ENCODE measurements around the gene ENKD1.

DNA sequence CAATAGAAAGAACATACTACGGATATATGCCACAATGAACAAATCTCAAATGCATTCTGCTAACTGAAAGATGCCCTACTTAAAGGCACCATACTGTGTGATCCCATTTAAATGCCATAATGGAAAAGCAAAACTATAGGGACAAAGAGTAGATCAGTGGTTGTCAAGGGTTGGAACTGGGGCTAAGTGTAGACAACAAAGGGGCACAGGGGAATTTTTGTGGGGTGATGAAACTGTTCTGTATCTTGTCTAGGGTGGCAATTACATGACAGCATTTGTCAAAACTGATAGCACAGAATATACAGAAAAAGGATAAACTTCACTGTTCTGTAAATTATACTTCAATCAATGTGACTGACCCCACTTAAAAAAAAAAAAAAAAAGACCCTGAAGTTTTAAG is 34.9 kb upstream of the ENKD1 start:
- TF ChIP-seq, protein P1, sequence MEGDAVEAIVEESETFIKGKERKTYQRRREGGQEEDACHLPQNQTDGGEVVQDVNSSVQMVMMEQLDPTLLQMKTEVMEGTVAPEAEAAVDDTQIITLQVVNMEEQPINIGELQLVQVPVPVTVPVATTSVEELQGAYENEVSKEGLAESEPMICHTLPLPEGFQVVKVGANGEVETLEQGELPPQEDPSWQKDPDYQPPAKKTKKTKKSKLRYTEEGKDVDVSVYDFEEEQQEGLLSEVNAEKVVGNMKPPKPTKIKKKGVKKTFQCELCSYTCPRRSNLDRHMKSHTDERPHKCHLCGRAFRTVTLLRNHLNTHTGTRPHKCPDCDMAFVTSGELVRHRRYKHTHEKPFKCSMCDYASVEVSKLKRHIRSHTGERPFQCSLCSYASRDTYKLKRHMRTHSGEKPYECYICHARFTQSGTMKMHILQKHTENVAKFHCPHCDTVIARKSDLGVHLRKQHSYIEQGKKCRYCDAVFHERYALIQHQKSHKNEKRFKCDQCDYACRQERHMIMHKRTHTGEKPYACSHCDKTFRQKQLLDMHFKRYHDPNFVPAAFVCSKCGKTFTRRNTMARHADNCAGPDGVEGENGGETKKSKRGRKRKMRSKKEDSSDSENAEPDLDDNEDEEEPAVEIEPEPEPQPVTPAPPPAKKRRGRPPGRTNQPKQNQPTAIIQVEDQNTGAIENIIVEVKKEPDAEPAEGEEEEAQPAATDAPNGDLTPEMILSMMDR (IDR thresholded peaks at IDR 0.05): no peak
- TF ChIP-seq POLR2A (IDR thresholded peaks at IDR 0.05): no peak

Data from Peyer's patch (tissue), 4 donors.